Measurements from ENCODE around the gene PPP1CC.
"Not testable (repeated sequence)": the region's sequence is repeated elsewhere in the genome, so short reads cannot be mapped to it uniquely, and the experiment has no call there.

Gene PPP1CC
- total RNA-seq: 222 to 847 (median 268) reads per million in 3 experiments

DNA sequence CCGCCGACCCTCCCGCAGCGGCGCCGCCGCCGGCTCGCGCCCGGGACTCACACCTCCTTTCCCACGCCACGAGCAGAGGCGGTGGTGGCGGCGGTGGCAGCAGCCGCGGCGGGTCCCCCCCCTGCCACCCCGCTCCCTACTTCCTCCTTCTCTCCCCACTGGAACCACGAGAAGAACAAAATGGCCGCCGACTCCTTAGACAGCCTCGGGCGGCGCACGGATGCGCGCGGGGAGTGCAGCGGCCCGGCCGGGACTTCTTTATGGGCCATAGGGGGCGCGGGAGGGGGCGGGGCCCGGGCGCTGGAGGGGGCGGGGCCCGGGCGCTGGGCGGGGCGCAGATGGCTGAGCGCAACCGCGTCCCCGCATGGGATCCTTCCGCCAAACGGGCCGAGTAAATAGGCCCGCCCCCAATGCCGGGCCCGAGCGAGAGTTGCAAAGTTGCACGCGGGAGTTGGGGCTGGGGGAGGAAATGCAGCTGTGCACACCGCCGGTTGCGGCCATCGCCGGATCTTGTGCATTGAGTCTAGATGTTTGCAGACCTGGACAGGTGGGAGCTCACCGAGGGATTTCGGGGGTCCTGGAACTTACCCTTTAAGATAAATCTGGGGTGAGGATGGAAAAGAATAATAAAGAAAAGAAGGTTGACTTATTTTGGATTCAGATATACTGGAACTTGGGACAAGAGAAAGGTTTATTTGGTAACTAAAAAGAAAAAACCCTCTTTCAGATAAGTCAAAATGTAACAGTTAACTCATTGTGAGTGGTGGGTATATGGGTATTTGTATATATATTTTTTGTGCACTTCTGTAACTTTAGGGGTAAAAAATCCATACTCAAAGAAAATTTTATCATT lies at the start of gene PPP1CC:
PPP1CC (minus strand) TSS at position 174 of the 853 bp plus-strand sequence. CDS start 184 bp downstream, outside the sequence.
- peak; percentile 92 for DNase-seq

DNA sequence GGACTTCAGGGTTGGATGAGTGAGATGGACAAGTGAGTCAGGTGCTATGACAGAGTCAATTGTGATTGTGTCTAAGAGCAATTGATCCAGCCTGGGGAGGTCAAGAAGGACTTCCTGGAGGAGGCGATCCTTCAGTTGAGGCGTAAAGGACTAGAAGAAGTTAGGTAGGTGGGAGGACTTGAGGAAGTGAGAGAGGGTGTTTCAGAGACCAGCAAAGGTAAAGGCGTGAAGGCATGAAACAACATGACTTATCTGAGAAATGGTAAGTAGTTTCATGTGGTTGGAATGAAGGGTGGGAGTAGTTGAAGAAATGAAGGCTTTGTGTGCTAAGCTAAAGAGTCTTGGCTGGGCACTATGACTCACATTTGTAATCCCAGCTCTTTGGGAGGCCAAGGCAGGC lies 48.9 kb upstream of the PPP1CC start:
- DNase-seq: no peak

DNA sequence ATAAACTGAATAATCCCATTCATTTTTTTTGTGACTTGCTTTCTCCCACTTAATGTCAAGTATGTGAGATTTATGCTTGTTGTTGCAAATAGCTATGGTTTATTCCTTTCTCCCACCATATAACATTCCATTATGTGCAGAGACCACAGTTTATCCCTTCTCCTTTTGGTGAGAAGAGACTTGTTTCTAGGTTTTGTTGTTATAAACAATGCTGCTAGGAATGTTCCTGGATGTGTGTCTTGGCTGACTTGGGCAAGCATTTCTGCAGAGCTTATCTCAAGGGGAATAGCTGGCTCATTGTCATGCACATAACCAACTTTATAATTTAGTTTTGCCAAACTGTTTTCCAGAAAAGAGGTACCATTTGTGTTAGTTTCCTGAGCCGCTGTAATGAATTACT lies 47.6 kb upstream of the PPP1CC start:
- no peak for DNase-seq

DNA sequence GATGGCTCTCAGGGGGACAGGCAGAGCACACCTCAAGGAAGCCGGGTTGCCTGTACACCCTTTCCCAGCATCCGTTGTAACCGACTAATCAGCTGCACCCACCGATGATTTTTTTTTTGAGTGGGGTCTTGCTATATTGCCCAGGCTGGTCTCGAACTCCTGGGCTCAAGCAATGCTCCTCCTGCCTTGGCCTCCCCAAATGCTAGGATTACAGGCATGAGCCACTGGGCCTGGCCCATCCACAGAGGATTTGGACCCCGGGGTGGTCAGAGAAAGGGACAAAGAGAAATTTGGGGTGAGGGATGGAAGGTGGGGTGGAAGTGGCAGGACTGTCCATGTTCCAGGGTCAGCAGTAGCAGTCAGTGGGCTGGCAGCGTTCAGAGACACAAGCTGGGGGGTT lies 43.3 kb upstream of the PPP1CC start:
- no peak for DNase-seq

DNA sequence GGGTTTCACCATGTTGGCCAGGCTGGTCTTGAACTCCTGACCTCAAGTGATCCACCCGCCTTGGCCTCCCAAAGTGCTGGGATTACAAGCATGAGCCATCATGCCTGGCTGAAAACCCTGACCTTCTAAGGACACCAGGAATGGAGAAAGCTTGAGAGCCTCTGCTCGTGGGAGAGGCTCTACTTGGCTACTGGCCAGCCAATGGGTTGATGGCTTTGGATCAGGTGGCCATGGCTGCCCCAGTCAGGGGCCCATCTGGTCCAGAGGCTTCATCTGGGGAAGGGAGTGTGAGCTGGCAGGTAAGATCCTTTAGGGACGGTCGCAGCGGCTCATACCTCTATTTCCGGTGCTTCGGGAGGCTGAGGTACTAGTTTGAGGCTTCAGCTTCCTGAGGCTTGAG lies 42.5 kb upstream of the PPP1CC start:
- no peak for DNase-seq

DNA sequence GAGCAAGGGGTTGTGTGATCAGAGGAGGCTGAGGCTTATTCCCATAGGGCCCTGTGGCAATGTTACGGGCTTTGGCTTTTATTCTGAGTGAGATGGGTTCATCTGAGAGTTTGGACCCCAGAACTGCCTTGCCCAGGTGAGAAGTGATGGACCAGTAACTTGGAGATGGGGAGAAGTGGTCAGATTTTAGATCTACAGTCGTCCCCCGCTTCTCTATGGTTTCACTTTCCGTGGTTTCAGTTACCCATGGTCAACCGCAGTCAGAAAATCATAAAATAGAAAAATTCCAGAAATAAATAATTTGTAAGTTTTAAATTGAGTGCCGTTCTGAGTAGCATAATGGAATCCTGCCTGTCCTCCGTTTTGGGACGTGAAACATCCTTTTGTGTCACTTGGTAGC lies 40.2 kb upstream of the PPP1CC start:
- no peak for DNase-seq

DNA sequence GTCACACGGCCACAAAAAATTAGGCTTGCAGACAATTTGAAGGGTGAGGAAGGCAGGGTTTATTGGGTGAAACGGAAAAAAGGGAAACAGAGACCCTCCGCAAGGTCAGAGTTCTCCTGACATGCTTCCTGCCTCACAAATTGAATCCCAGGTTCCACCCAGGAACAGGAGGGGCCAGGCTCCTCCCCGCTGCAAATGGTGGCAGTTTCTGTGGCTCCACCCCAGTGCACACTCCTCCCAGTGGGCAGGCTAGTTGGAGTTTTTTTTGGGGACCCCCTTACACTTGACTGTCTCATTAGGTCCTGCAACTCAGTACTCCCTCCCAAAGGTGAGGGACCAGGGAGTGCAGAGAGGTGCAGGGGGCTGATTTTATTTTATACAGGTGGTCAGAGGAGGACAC lies 39.4 kb upstream of the PPP1CC start:
- DNase-seq: no peak

DNA sequence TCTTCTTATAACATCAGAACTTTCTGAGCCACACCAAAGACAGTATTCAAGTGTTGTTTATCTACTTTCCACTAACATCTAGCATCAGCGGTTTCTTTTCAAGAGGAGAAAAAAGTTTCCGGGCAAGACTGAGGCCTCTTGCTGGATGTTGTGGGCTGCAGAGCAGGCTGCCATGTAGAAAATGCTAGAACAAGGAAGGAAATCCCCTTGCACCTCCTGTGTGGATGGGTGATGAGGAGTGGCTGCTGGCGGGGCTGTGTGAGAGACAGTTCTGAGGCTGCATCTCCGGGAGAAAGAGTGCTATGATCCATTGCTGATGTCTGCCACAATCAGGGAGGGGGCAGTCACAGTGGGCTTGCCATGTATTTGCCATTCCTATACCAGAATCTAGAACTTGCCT lies 37.8 kb upstream of the PPP1CC start:
- peak; percentile 62 for DNase-seq

DNA sequence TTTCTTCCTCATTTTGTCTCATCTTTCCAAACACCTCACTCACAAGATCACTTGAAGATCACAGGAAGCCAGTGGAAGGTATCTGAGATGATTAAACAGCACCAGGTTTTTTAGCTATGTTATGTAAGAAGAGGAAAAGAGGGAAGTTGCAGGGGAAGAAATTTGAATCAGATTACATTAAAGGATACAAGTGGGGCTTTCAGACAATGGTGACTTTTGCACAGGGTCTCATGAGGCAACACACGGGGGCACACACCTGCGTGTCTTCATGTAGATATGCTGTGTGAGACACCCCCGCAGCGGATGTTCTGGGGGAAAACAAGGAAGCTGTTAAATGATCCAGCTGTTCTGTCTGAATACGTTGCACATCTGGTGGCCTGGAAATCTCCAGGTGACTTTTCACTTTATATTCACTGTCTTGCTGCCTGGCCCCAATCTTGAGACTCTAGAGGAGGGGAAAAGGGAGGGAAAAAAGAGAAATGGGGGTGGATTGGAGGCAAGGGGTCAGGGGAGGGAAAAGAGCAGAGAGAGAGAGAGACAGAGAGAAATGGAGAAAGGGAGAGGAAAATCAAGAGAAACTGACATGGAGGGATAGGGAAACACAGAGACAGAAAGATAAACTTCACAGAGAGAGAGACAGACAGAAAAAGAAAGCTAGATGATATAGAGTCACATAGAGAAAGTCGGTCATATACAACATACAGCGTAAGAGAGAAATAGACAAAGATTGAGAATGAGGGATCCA lies 36.3 kb upstream of the PPP1CC start:
- DNase-seq: no peak

DNA sequence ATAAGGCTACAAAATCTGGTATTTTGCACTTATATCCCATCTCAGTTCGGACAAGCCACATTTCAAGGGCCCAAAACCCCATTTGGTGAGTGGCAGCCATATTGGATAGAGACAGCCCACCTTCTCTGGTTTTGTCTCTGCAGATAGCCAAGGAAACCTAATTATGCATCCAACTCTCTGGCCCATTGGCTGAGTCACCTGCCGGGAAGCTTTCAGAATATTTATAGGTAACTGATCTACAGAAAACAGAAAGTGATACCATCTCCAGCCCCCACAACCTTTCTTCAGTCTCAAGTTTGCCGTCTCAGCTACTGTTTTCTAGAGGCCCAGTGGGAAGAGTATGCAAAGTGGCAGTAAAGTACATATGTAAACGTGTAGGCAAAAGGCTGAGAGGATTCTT lies 33.7 kb upstream of the PPP1CC start:
- DNase-seq: no peak

DNA sequence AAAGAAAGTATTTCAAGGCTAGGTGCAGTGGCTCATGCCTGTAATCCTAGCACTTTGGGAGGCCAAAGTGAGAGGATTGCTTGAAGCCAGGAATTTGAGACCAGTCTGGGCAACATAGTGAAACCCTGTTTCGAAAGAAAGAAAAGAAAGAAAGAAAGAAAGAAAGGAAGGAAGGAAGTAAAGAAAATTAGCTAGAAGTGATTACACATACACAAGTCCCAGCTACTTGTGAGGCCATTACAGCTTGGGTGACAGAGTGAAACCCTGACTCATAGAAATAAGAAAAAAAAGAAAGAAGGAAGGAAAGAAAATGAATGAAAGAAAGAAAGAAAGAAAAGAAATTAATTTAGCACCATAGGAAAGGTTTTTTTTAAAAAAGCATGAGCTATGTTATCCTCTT lies 33.3 kb upstream of the PPP1CC start:
- DNase-seq: no peak

DNA sequence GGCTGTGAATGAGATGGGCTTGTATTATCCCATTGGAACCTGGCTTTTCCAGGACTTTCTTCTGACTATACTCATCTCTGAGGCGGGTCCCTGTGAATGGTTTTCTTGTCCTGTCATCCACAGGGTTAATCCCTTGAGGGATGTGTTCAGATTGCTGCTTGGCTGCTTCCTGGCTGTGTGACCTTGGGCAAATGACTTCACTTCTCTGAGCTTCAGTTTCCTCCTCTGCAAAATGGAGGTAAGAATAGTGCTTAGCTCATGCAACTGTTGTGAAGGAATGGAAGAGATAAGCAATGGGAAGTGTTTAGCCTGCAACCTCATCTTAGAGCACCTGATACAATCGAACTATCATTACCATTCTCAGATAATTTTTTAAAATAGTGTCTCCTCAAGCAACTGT lies 32.1 kb upstream of the PPP1CC start:
- no peak for DNase-seq

DNA sequence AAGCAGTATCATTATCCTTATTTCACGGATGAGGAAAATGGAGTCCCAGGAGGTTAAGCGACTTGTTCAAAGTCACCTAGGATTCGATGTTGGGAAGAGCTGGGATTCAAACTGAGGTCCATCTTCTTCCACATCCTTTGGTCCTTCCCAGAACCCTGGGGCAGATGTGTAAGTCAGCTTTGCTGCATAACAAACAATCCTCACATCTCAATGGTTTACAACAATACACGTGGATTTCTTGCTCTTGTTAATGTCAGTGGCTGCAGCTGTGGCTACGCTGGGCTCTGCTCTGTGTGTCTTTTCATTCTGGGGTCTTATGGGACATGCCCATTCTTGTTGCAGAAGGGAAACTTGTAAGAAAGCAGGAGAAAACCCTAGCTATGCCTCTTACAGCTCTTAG lies 26.3 kb upstream of the PPP1CC start:
- DNase-seq: no peak

DNA sequence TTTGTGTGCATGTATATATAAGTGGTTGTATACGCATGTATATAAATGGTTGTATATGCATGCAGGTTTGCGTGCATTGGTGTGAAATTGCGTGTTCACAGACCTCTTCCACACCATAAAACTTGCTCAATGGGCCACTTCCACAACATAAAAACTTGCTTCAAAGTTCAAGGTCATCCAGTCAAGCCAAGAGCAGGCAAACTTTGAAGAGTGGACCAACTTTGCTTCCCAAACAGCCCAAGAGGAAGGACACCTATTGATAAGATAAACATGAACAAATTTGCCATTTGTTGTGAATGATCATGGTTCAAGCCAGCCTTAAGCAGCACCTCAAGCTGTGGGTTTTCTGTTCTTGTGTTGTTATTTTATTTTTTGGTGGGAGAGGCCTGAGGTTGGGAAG lies 25.2 kb upstream of the PPP1CC start:
- no peak for DNase-seq

DNA sequence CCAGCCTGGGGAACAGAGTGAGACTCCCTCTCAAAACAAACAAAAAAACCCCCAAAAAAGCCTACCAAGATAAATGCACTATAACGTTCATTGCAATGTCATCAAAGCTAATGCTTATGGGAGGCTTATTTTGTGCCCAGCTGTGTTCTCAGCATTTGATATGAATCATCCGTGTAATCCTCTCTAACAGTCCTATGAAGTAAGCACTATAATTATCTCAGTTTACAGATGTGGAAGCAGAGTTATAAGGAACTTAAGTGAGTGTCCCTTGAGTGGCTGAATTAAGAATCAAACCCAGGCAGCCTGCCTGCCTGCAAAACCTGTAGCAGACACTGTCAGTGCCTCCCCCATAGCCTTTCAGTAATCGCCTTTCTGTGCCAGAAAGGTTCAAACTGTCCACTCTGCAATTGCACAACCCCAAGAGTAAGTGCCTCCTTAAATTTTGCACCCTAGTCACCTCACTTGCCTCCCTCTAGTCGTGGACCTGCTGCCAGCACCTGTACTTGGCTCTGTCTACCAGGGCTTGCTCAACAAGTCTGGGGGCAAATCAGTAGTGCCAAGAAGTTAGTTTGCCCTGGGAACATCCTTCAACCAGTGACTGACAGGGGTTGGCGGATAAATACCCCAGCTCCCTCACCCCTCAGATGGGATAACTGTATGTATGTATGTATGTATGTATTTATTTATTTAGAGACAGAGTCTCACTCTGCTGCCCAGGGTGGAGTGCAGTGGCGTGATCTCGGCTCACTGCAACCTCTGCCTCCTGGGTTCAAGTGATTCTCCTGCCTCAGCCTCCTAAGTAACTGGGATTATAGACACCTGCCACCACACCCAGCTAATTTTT lies 23.8 kb upstream of the PPP1CC start:
- no peak for DNase-seq

DNA sequence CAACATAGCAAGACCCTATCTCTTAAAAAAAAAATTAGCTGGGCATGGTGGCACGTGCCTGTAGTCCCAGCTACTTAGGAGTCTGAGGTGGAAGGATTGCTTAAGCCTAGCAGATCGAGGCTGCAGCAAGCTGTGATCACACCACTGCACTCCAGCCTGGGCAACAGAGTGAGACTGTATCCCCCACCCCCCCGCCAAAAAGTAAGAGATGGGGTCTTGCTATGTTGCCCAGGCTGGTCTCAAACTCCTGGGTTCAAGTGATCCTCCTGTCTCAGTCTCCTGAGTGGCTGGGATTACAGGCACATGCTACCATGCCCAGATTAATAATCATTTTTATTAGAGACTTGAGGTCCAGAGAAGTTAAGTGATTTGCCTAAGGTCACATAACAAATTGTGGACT lies 22.9 kb upstream of the PPP1CC start:
- not testable (repeated sequence) for DNase-seq

DNA sequence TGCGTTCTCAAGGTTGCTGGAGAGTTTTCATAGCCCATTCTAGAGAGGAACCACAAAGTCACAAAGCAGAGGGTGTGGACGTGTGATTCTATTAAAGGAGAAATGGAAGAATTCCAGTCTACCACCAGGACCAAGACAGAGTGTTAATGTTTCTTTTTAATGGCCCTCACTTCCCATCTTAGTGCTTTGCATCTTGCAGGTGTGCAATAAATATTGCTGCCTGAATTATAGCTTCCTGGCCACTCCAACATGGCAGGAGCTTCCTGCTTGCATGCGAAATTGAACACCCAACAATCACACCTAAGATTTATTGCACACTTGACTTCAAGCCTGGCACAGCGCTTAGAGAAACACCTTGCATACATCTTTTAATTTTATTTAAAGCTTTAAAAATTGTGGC lies 22.4 kb upstream of the PPP1CC start:
- no peak for DNase-seq

DNA sequence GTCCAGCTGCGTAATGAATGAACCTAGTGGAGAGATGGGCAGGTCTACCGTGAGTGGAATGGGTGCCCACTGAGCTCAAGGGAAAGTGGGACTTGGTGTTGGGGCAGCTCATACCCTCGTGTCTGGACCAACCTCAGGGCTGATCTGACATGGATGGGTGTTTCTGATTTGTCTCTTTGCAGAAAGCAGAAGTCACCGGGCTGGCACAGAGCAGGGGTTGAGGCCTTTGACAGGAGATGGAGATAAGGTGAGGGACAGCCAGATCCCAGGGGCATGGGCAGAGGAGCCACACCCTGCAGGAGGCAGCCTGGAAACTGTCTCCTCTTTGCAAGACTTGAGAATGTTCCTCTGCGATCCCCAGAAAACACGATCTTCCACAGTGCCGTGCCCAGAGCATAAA lies 20.9 kb upstream of the PPP1CC start:
- DNase-seq: no peak

DNA sequence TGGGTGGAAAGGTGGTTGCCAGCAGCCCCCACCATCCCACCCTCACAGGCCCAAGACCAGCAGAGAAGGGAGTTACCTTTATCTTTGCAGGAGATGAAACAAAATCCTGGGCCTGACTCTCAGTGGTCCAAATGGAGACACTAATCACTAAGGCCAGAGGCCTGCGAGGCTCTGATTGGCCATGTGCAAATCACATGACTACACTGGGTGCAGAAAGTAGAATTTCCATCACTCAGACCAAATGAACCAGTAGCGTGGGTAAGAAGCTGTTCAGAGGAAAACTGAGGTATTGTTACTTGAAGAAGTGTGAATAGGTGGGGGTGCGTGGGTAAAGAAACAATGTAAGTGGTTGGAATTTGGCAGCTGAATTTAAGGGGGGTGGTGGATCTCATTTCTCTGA lies 20.2 kb upstream of the PPP1CC start:
- DNase-seq: no peak

DNA sequence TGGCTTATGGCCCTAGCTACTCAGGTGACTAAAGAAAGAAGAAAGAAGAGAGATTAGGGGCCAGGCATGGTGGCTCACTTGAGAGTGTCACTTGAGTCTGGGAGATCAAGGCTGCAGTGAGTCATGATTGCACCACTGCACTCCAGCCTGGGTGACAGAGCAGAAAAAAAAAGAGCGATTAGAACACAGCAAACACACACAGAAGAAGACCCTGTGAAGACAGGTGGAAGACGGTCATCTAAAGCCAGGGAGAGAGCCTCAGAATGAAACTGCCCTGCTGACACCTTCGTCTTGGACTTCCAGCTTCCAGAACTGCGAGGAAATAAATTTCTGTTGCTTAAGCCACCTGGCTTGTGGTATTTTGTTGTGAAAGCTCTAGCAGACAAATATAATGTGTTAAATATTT lies 17.5 kb upstream of the PPP1CC start:
- no peak for DNase-seq

DNA sequence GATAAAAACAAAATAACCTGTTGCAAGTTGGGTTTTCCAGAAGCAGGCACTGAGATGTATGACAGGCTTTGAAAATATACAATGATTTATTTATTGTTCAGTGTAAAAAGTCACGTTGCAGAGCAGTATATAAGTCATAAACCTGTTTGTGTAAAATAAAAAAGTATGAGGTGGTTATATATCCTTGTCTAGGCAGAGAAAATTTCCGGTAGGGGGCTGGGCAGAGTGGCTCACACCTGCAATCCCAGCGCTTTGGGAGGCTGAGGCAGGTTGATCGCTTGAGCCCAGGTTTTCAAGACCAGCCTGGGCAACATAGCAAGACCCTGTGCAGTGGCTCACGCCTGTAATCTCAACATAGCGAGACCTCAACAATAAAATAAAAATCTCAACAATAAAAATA lies 16.2 kb upstream of the PPP1CC start:
- DNase-seq: no peak

DNA sequence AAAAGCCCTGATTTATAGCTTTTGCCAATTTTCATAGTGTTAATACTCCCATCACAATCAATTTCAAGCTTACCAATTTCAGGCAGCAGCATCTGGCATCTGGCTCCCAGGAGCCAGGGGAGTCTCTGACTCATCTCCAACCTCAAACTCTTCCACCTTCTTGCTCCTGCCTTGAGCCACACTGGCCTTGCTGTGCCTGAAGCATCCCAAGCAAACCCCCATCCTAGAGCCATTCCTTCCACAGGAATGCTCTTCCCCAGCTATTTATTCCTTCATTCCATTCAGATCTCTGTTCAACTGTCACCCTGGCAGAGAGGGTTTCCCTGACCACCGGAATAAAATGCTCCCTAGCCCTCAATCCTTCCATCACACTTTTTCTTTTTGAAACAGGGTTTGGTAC lies 13.9 kb upstream of the PPP1CC start:
- no peak for DNase-seq

DNA sequence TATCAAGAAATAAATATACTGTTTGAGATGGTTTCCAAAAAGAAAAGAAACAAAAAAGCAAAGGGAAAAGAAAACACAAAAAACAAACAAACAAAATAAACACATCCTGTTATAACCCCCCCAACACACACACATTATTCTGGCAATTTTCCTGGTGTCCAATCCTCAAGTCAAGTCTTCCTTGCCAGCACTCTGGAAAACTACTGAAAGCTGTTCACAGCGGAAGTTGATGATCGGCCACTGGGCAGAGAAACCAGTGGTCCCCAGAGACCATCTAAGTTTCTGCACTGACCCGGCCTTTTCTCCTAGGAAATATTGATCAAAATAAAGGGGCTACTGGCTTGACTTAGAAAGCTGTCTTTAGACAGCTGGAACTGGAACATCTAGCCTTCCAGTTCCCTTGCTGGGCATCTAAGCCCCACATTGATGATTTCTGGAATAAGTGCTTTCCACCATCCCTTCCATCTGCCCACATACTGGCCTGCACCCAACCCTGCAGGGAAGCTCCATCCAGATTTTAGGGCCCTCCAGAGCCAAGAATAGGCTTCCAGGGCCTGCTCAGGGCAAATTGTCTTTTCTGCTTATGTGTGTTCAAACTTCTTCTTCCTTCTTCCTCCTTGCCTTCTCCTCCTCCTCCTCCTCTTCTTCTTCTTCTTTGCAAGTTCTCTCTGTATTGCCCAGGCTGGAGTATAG lies 11.6 kb upstream of the PPP1CC start:
- no peak for DNase-seq
